HG02981 (cell line): Measurements from ENCODE around the gene LRRC28.
"Not testable (repeated sequence)": the region's sequence is repeated elsewhere in the genome, so short reads cannot be mapped to it uniquely, and the experiment has no call there.

Source experiments
- ATAC-seq: cut with Tn5 transposase; IDR thresholded peaks from one replicate; pipeline ENCODE4 v1.9.1; 2021; ENCODE audit warnings: mild to moderate bottlenecking, moderate library complexity; ENCODE audit not compliant: unreplicated experiment

Gene LRRC28

DNA sequence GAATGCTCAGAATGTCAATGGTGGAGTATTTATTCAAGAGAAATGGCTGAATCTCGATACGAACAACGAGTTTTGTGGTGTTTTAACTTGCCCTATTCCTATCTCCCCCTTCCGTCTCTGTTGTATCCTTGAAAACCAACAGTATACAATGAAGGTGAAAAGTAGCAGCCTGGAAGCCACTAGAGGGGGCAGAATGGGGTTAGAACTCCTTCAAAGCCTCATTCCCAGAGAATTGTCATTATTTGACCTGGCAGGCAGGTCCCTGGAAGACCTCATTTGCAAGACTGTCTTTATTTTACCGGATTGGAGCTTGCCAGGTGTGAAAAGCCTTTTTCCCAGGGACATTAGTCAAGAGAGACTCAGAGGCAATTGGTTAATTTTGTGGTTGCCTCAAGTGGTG lies 139.4 kb downstream of the LRRC28 start:
- ATAC-seq = no peak

DNA sequence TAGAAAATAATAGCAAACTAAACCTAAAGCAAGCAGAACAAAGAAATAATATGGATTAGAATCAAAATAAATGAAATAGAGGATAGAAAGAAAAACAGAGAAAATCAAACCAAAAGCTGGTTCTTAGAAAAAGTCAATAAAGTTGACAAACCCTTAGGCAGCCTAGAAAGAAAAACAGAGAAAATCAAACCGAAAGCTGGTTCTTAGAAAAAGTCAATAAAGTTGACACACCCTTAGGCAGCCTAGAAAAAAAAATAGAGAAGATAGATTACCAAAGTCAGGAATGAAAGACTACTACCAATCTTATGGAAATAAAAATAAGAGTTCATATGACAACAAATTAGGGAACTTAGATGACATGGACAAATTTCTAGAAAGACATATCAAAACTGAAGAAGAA lies 142.4 kb downstream of the LRRC28 start:
- ATAC-seq = no peak

DNA sequence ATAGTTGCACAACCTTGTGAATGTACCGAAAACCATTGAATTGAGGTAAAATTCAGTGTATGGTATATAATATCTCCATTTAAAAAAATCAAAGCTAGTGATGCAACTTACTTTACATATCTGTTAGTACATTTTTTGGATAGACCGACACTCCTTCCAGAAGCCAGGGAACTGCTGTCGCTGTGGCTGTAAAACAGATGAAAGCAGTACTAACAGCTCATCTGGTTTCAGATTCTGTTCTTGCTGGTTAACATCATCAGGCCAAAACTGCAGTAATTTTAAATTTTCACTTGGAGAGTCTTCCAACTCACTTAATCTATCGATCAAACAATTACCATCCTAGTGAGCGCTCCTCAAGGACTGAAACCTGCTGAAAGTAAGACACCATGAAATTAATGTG lies 145.1 kb downstream of the LRRC28 start:
- ATAC-seq = no peak

DNA sequence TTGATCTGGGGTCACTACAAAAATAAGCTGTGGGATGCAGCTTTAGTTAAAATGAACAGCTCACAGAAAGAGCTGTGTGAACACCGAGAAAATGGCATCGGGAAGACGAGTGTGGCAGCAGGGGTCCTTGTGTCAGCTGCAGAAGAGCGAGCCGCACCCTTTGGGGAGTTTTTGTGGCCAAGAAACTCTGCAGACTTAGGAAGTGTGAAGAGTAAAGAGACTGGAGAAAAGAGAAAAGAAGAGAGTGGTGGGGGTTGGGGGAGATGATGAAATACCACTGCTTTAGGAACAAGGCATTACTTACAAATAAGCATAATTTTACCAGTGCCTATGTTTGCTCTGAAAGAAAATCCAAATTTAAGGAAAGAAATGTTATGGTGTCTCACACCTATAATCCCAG lies 147.8 kb downstream of the LRRC28 start:
- no peak for ATAC-seq

DNA sequence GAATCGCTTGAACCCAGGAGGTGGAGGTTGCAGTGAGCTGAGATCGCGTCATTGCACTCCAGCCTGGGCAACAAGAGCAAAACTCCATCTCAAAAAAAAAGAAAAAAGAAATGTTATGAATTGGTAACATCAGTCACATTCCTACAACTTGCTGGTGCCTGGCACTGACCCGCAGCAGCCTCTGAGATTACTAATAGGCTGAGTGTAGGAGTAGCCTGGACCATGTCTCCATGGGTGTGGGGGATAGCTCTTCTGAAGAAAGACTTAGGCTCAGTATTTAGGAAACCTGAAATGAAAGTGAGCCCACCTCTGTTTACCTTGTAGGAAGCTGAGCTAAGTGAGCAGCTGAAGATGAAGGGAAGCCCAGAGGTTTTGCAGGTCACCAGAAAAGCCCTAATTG lies 148.3 kb downstream of the LRRC28 start:
- no peak for ATAC-seq

DNA sequence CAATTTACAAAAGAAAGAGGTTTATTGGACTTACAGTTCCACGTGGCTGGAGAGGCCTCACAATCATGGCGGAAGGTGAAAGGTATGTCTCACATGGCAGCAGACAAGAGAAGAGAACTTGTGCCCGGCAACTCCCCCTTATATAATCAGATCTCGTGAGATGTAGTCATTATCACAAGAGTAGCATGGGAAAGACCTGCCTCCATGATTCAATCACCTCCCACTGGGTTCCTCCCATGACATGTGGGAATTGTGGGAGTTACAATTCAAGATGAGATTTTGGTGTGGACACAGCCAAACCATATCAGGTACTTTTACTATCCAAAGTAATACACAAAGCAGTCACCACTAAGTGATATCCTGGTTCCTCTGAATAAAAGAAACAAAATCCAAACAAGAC lies 149.9 kb downstream of the LRRC28 start:
- ATAC-seq = not testable (repeated sequence)

DNA sequence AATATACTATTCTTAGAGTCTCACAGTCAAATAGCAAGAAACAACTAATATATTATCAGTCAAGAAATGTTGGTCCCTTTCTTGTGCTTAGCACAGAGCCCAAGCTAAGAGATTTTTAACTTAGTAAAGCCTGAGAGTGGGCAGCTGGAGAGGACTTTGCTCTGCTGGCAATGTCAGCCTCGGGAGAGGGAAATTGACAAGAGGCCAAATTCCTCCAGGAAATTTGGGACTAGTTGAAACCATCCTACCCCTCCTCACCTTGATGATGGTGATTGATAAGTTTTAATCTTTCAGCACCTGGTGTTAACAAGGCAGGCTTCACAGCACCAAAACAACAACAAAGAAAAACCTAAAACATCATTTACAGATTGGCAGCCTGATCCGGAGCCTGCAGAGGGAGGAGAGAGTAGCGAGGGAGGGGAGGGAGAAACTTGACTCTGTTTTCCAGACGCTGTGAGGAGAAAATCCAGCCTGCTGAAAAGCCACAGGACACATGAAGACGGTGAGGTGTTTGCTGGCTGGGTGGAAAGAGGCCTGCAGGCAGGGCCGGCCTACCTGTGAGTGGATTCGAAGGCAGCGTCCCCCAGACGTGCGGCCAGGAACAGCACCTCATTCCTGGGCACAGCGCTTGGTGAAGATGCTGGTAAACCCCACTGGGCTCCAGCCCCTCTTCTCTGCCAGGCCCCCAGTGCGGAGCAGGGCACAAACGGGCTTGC lies 150.9 kb downstream of the LRRC28 start:
- no peak for ATAC-seq

DNA sequence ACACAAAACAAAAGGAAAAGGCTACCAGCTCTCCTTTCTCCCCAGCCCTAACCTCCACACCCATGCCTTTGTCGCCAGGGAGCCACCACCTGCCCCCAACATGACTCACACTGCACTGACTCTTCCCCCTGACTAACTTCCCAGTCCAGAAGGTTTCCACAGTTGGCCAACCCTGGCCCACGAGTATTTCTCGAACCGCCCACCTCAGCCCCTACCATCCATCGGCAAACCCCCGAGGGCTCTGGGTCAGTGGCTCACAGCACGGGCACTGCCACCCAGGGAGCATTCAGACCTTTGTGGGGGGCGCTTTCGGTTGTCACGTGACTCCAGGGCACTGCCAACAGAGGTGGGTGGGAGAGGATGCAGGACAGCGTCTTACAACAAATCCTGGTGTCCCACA lies 152.3 kb downstream of the LRRC28 start:
- ATAC-seq = no peak

DNA sequence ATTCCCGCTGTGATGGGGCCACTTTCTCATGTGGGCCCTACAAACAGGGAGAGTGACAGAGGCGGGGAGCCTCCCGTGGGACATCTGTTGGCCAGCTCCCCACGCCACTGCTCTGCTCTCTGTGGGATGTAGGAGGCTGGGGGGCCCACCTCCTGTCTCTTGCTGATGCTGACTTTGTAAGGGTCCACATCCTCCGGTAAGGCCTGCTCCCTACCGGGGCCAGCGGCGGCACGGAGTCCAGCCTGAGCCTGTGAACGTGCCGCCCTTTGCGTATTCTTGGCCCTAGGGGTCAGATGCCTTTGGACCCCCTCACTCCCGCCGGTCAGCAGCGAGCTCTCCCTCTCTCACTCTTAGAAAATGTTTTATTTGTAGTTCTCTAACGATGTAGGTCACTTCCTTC lies 153.2 kb downstream of the LRRC28 start:
- no peak for ATAC-seq

DNA sequence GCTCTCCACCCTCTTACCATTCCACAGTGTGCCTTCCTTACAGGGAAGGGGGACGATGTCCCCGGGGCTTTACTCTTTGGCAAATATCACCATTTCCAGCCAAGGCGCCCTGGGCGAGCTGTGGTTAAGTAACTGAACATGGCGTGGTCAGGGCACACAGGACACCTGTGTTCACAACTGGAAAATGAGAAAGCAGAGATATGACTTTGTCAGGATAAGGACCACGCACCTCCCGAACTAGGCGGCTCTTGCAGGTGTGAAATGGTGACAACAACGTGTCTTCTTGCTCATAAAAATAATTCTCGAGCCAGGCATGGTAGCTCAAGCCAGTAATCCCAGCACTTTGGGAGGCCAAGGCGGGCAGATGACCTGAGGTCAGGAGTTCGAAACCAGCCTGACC lies 154.8 kb downstream of the LRRC28 start:
- ATAC-seq = no peak

DNA sequence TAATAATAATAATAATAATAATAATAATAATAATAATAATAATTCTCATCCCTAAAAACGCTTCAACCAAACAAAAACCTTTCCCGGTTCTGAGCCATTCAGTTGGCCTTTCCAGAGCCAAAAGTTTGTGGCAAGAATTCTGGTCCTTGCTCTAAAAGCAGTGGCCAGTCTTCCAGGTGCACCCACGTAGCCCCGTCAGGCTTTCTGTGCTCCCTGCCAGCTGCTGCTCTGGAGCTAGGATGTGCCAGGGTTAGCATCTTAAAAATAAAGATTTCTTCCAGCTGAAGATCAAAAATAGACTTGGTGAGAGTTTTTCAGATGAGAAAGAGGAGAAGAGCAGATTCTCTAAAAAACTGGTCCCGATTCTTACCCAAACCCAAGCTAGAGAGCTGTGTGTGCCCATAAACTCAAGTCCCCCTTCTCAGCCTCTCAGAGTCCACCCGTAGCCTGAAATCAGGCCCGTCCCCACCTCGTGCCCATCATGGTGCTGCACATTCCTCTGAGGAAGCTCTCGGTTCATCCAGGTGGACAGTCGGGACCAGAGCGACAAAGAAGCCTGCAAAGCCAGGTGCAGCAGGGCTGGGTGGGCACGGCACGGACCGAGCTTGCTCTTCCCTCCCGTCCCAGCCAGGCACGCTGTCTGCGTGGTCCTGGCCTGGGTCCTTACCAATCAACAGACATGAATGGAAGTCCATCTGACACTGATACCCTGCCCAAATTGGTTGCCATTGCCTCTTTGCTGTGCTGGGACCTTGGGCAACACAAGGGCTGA lies 155.6 kb downstream of the LRRC28 start:
- no peak for ATAC-seq

DNA sequence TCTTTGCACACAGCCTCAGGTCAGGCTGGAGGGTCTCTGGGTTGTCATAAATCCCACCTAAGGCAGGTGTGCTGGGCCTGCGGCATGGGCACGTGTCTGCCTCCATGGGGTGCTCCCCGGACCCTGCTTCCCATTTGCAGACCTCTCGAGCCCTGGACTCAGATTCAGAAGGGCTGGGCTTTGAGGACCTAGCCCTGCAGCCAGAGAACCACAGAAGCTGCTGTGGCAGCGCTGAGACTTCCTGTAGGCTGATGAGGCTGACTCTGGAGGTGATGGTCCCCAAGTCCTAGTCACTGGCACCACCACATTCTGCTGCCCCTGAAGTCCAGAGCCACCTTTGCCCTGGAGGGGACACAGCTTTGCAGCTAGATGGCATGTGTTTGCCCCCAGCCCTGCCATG lies 156.4 kb downstream of the LRRC28 start:
- no peak for ATAC-seq

DNA sequence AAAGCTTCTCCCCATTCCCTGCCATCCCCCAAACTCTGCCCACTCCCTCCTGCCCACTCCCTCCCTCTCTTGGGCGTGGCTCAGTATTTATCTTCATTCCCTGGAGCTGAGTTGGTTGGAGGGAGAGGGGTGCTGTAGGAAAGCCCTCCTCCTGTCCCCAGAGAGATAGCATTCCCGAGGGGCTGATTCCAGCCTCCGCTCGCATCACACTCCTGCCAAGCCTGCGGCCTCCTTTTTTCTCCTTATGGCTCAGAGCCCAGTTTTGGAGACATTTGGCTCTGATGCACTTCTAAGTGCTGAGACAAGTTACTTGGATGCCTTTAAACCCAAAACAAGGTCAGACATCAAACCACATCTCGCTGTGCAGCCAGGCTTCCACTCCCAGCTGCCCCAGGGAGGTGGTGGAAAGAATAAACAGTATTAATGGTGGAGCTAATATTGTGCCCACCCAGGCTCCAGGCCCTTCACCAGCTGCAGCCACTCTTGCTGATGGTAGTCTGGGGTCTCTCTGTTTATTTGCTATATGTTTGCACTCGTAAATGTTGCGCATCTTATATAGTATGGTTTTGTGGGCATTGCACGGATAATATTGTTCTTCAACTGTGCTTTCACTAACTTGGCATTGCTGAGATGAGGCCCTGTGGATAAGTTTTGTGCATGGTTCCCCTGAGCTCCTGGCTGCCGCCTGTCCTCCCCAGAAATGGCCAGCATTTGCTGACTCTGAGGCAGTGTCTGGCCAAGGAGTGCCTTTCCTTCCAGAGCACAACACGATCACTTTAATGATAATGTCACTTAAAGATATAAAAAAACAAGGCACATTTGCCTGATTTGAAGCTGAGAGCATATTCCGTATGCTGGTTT lies 157.2 kb downstream of the LRRC28 start:
- ATAC-seq = no peak

DNA sequence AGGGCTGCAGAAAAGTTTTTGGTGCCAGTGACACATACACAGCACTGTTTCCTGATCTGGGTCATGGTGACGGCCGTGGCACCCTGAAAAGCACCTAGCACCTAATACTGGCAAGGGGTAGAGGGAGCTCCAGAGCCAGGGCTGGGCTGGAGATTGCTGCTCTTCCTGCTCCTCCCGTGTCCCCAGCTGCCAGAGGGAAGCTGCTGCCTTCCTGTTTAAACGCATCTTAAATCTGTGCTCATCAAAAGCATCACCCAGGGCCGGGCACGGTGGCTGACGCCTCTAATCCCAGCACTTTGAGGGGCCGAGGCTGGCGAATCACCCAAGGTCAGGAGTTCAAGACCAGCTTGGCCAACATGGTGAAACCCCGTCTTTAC lies 157.8 kb downstream of the LRRC28 start:
- peak; percentile 58 for ATAC-seq

DNA sequence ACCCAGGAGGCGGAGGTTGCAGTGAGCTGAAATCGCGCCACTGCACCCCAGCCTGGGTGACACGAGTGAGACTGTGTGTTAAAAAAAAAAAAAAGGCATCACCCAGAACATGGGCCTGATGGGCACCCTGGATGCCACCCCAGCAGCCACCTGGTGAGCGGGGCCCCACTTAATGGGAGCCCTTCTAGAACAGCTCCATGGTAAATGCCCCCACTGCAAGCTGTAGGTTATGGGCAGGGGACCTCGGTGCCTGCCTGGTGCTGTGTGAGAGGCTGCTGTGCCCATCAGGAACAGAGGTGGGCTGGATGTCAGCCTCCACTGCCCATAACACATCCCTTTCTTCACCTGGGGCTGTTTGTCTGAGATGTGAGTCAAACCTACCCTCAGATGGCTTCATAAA lies 158.3 kb downstream of the LRRC28 start:
- ATAC-seq = no peak

DNA sequence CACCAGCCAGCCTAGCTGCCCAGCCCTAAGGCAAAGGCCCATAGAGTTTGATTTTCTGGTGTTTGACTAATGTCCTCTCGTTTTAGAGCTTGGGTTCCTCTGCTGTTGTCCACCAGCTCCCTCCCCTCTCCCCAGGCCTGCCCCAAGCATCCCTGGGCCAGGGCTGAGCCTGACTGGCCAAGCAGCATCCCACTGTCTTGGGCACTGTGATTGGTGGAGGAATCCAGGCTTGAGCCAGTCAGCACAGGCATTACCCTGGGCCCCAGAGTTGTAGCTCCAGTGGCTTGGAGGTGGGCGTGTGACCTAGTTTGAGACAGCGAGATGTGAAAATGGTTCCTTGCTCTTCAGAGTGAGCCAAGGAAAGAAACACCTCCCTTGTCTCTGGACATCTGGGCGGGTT lies 159.2 kb downstream of the LRRC28 start:
- no peak for ATAC-seq

DNA sequence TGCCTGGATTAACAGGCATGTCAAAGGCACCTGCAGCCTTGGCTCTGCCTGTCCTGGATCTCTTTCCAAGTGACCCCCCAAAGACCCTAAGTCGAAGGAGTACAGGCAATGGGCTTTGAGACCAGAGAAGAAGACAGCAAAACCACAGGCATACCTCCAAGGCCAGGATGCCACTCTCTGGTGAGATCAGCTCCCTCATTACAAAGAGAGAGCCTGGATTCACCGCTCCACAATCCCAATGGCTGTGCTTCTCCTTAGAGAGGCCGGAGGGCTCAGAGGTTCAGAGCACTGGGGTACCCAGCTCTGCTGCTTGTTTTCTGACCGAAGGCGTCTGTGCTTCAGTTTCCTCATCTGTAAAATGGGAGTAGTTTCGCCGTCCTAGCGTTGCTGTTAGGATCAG lies 160.0 kb downstream of the LRRC28 start:
- no peak for ATAC-seq

DNA sequence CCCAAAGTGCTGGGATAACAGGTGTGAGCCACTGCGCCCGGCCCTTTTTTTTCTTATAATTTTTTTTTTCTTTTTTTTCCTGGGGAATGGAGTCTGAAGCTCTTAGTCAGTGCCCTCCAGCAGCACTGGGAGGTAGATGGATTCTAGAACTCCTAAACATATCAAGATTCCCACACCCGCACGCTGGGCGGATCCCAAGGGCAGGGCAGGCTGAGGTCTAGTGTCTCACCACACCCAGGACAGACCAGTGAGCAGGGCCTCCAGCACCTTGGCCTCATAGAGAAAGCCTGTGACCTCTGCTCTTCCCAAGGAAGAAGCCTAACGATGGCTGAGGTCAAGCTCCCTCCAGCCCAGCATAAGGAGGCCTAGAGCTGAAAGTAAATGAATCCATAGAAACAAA lies 160.8 kb downstream of the LRRC28 start:
- ATAC-seq = no peak

DNA sequence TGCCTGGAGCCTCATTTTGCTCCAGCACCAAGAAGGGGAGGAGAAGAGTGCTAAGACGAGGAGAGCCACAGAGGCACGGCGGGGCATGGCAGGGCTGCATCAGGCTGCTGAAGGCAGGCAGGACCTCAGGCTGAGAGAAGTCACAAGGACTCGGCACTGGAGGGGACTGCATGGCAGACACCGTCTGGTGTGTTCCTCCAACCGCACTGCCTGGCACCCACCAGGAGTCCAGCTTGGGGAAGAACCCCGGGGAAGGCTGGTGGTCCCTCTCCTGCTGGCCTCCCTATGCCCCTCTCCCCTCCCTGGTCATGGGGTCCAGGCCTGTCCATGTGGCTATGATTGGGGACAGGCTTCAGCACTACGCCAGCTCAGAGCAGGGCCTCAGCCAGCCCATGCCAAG lies 161.3 kb downstream of the LRRC28 start:
- no peak for ATAC-seq

DNA sequence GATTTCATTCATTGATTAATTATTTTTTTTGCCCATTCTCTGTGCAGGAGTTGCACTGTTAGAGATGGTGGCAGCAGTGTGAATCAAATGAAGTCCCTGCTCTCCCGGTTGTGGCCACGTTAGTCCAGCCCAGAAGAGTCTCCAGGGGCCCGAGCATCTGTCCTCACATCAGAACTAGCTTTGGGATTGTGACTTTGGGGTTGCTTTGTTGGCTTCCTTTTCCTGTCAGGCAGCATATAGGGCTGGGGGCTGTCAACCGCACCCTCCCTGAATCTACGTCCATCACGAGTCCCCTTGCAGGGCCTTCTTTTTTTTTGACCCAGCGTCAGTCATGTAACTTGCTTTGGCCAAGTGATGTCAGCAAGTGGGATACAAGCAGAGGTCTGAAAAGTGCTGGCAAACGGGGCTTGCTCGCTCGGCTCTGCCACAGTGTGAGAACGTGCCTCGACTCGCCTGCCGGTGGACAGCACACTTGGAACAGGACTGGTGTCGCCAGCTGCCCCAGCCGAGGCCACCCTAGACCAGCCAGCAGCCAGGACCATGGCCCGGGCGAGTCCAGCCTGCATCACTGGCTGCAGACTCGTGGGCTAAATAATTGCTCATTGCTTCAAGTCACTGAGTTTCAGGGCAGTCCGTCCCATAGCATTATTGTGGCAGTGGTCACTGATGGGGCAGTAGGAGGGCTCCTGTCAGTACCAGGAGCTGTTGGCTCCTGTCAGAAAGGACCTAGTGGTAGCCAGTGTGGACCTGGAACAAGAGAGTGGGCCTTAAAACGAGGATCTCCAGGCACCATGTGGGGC lies 162.9 kb downstream of the LRRC28 start:
- ATAC-seq = no peak
